ENCODE data around the gene GPR101. TPM values are rescaled to one million over a fixed set of nuclear protein-coding genes. Genes with fewer than 3 reads are reported as not detected.
"Not testable (repeated sequence)": the region's sequence is repeated elsewhere in the genome, so short reads cannot be mapped to it uniquely, and the experiment has no call there.

The GPR101 gene
- total and polyA plus RNA-seq, 10 of the 15 experiments (the other 5 are each of a cell fraction or from before 2014, with no cell fraction given), result not detected

GRCh38 chrX:137025930-137026329 lies 7.9 kb downstream of the GPR101 start (continued):
- TF ChIP-seq NFXL1 (IDR thresholded peaks at IDR 0.05; ENCODE audit: borderline replicate concordance), result no peak
- TF ChIP-seq TCF12 (IDR thresholded peaks at IDR 0.05; ENCODE audit: low read depth, low read length), result no peak
- TF ChIP-seq POLR2AphosphoS5 (IDR thresholded peaks at IDR 0.05; ENCODE audit: low read length), result no peak
- TF ChIP-seq YY1 (IDR thresholded peaks at IDR 0.05; ENCODE audit: low read depth, low read length), result no peak
- TF ChIP-seq GABPA (IDR thresholded peaks at IDR 0.05; ENCODE audit: low read depth), result no peak
- no peak for TF ChIP-seq NKRF (conservative IDR thresholded peaks at IDR 0.05)
- TF ChIP-seq E2F4 (IDR thresholded peaks at IDR 0.05; ENCODE audit: low read depth, low read length), result no peak
- no peak for TF ChIP-seq STAT1 (conservative IDR thresholded peaks at IDR 0.05)
- TF ChIP-seq POLR2A (IDR thresholded peaks at IDR 0.05; ENCODE audit: low read depth, low read length), result no peak
- TF ChIP-seq CHD2 (IDR thresholded peaks at IDR 0.05; ENCODE audit: borderline replicate concordance, low read depth, low read length), result no peak
- TF ChIP-seq RCOR1 (conservative IDR thresholded peaks at IDR 0.05; ENCODE audit: low read depth, low read length), result no peak
- no peak for TF ChIP-seq MTA2 (IDR thresholded peaks at IDR 0.05; ENCODE audit: low read depth)
- no peak for TF ChIP-seq ZSCAN29 (IDR thresholded peaks at IDR 0.05)
- TF ChIP-seq NR2F1 (conservative IDR thresholded peaks at IDR 0.05), result no peak

- H3K27ac ChIP-seq (ENCODE audit: control insufficient read depth, insufficient read depth); CTCF ChIA-PET; H3K4me2 ChIP-seq (ENCODE audit: control insufficient read depth, insufficient read depth); SMC1A ChIA-PET (ENCODE audit: uncharacterized antibody, unreplicated experiment); H3K4me1 ChIP-seq (ENCODE audit: control insufficient read depth, insufficient read depth, low read length); DNase-seq (ENCODE audit: low read depth, low spot score); H3K36me3 ChIP-seq (ENCODE audit: control insufficient read depth in 2 of 2, insufficient read depth in 2 of 2, low read length in 1 of 2); H3K9me3 ChIP-seq (replicated peaks; ENCODE audit: control insufficient read depth, insufficient read depth, low read length); BruUV-seq (replicated peaks); H3K4me3 ChIP-seq; ATAC-seq; POLR2A ChIA-PET; RAD21 ChIA-PET (ENCODE audit: unreplicated experiment); FAIRE-seq; in situ Hi-C loops (cut with MboI); H3K9ac ChIP-seq (ENCODE audit: control insufficient read depth, insufficient read depth, low read length); intact Hi-C loops (cut with micrococcal nuclease; ENCODE audit: unreplicated experiment); H3K27me3 ChIP-seq (replicated peaks in 1 of 2; ENCODE audit: control insufficient read depth in 2 of 2, insufficient read depth in 2 of 2, low read length in 1 of 2); H3K79me2 ChIP-seq (ENCODE audit: control insufficient read depth, insufficient read depth, low read length); H4K20me1 ChIP-seq (ENCODE audit: control insufficient read depth, insufficient read depth); H2AFZ ChIP-seq (ENCODE audit: control insufficient read depth, low read depth, low read length): not testable (repeated sequence)
- no CpG with 5 or more reads among the region's 31 CpGs for WGBS (ENCODE audit: insufficient coverage, insufficient replicate concordance, low lambda C conversion rate, missing lambda C conversion rate)
Measured at GRCh38 chrX:137000236-137000635, 33.6 kb downstream of the GPR101 start.

All from GM12878 (cell line).